NCI-H82 (cell line): Measurements from ENCODE around the gene ANO8.
A peak's percentile ranks its signal among the peaks of the same experiment; 100 is the strongest.
"Not testable (repeated sequence)": the region's sequence is repeated elsewhere in the genome, so short reads cannot be mapped to it uniquely, and the experiment has no call there.

Experiments
- DNase-seq: peaks from one replicate; lab custom pipeline; 2025; lab: John Stamatoyannopoulos, UW

The ANO8 gene

GRCh38 chr19:17311455-17312188 lies 23.0 kb downstream of the ANO8 start:
- no peak for DNase-seq

GRCh38 chr19:17309965-17310461 lies 24.6 kb downstream of the ANO8 start:
- DNase-seq = no peak

DNA sequence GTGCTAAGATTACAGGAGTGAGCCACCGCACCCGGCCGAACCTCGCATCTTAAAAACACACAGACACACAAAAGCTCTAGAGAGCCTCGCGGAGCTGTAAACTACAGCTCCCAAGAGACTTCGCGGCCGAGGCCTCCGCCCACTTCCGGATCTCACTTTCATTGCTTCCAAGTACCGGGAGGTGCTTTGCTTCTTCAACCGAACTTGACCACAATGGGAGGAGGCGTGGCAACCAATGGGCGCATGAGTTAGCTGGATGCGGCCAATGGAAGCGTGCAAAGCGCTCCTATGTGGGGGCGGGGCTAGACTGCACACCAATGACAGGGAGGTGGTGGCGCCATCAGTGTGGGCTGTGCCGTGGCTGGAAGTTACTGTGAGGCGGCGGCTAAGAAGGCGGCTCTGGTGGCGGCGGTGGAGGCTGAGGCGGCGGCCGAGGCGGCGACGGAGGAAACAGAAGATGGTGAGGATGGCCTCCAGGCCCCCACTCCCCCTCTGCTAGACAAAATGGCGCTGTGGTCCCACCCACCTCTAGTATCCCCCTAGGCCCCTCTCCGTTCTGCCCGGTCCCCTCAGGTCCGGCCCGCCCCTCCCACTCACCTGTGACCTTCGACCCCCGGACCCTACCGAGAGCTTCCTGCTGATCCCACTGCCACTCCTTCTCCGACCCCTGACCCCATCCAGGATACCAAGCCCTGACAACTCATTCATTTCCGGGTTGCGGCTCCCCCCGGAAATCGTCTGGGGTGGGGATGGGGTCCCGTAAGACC lies 25.3 kb downstream of the ANO8 start, which contains the start of gene DDA1:
Gene DDA1 (plus strand): TSS at position 366 of the 767 bp plus-strand sequence. CDS start 92 bp downstream, at position 458.
- peak; percentile 100 for DNase-seq

GRCh38 chr19:17307876-17308377 lies 26.7 kb downstream of the ANO8 start:
- DNase-seq = no peak

- DNase-seq = peak; percentile 71
These were observed 28.4 kb downstream of the ANO8 start for GRCh38 chr19:17306285-17306714.

GRCh38 chr19:17305517-17306284 lies 29.0 kb downstream of the ANO8 start, which contains the start of gene MRPL34:
MRPL34 (plus strand) TSS chr19:17305872; CDS start chr19:17305893, 21 bp downstream.
- DNase-seq = peak; percentile 100

DNA sequence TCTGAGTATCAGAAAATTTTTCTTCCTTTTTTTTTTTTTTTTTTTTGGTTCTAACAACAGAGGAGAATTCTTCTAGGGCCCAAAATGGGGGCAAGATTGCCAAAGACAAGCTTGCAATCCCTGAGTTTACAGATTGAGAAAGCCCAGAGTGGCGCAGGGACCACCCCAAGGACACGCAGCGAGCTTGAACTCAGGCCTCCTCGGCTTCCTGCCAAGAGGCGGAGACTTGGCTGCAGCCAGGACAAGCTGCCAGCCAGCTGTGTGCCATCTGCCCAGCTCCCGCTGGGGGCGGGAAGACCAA lies 29.5 kb downstream of the ANO8 start:
- DNase-seq = no peak

DNA sequence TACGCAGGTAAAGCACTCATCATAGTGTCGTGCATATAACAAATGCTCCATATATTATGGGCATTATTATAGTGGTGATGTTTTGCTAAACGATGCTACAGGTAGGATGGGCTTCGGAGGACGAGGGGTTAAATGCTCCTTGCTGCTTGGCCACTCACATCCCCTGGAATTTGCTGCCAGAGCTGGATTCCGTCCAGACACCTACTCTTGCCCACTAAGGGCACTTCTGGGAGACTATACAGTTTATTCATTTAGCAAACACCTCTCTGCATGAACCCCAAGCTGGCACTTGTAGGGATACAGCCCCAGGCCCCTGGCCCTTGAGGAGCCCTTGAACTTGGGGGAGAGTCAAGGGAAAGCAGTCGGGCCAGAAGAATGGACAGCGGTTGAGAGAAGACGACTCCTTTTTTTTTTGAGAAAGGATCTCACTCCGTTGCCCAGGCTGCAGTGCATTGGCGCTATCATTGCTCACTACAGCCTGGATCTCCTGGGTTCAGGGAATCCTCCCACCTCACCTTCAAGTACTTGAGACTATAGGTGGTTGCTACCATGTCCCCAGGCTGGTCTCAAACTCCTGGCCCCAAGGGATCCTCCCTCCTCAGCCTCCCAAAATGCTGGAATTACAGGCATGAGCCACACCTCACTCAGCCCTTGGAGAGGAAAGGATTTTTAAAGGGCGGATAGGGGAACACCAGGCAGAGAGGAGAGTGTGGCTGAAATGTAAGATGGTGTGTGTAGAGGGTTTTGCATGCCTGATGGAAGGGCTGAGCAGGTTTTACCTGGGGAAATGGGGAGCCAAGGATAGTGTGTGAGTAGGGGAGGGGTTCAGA lies 30.1 kb downstream of the ANO8 start:
- no peak for DNase-seq

- no peak for DNase-seq
These were observed 30.8 kb downstream of the ANO8 start for GRCh38 chr19:17303940-17304267.

DNA sequence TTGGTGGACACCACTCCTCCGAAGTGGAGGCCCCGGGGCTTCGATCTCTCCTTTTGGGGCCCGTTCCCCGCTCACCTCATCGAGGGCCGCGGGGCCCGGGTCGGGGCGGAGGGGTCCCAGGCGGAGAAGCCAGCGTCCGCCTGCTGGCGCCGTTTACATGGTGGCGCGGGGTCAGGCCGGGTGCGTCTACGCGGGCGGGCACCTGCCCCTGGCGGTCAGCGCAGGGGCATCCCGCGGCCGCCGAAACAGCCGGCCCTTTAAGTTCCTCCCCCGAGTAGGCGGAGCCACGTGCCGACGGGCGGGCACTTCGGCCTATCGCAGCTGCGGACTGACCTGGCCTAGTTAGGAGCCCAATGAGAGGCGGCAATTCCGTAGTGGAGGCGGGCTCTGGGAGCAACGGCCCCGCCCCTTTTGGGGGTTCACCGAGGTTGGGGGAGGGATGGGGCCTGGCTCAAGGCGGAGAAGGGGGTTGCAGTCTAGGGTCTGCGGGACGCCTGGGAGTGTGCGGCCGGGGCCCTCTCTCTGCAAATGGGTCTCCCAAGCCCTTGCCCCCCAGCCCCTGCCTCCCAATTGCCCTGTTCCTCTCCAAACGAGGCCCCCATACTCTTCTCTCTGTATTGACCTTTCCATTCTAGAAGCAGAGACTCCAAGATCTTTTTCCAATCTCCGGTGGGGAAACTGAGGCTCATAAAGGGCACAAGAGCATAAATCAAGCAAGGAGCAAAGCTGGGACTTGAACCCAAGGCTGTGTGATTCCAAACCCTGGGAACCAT lies 31.3 kb downstream of the ANO8 start, which contains the start of gene ABHD8:
Gene ABHD8 (minus strand): TSS at position 259 of the 773 bp plus-strand sequence. CDS start 1,809 bp downstream, outside the sequence.
- DNase-seq = peak; percentile 99

- peak; percentile 75 for DNase-seq
These were observed 32.1 kb downstream of the ANO8 start for GRCh38 chr19:17302391-17303166.

GRCh38 chr19:17300992-17301619 lies 33.5 kb downstream of the ANO8 start:
- no peak for DNase-seq

DNA sequence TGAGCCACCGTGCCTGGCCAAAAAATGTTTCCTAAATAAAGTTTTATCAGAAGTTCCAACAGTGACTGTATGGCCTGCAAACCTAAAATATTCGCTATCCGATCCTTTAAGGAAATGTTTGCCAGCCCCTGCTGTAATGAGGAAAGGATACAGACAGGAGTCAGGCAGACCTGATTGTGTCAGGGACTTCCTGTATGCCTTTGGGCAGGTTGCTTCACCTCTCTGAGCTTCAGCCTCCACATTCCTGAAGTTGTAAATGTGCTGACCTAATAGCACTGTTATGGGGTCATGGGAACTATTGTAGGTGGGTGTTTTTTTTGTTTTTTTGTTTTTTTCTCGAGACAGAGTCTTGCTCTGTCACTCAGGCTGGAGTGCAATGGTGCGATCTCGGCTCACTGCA lies 37.7 kb downstream of the ANO8 start:
- DNase-seq = no peak

GRCh38 chr19:17296273-17296672 lies 38.4 kb downstream of the ANO8 start:
- DNase-seq = peak; percentile 42

- not testable (repeated sequence) for DNase-seq
These were observed 39.1 kb downstream of the ANO8 start for GRCh38 chr19:17295551-17295950.

GRCh38 chr19:17294051-17294891 lies 40.4 kb downstream of the ANO8 start:
- peak; percentile 70 for DNase-seq

GRCh38 chr19:17293605-17294004 lies 41.0 kb downstream of the ANO8 start:
- no peak for DNase-seq
